HEK293 (cell line): ENCODE data around the gene PIGX.
A peak's percentile ranks its signal among the peaks of the same experiment; 100 is the strongest.
"Not testable (repeated sequence)": the region's sequence is repeated elsewhere in the genome, so short reads cannot be mapped to it uniquely, and the experiment has no call there.

Source experiments
- CTCF ChIA-PET: fragments of 350-600 bp; formaldehyde crosslinking; extraction: SDS; loops from one replicate; lab custom pipeline; 2021; ENCODE audit warnings: antibody characterized with exemption; lab: Yijun Ruan, JAX
- POLR2A ChIA-PET: fragments of 300-600 bp; formaldehyde crosslinking; extraction: SDS; loops from one replicate; lab custom pipeline; 2020; ENCODE audit warnings: antibody characterized with exemption, inconsistent platforms; lab: Yijun Ruan, JAX
- H3K27ac ChIP-seq: fragments of 200-500 bp; sonication (Bioruptor generic); 2 replicates; pipeline ENCODE4 v1.5.1; 2014; ENCODE audit warnings: low read depth, low read length, control low read depth, inconsistent platforms; ENCODE audit errors: extremely low read depth
- H3K36me3 ChIP-seq, 2 experiments: fragments of 200-500 bp in 1 of 2; sonication (Bioruptor generic) in 1 of 2; 1 replicate in 1 of 2; 2 replicates in 1 of 2; pipeline ENCODE4 v1.5.1; 2014 to 2017; ENCODE audit warnings: inconsistent platforms in 2 of 2, low read length in 2 of 2; ENCODE audit not compliant: control insufficient read depth in 2 of 2, insufficient read depth in 1 of 2
- H3K4me1 ChIP-seq: fragments of 200-500 bp; sonication (Bioruptor generic); 2 replicates; pipeline ENCODE4 v1.5.1; 2014; ENCODE audit warnings: mild to moderate bottlenecking, low read length, inconsistent platforms; ENCODE audit not compliant: control insufficient read depth, insufficient read depth
- H3K4me3 ChIP-seq: 2 replicates; pipeline ENCODE4 v1.5.1; 2011; ENCODE audit warnings: low read depth, mild to moderate bottlenecking, control low read depth, low read length, moderate library complexity
- H3K9me3 ChIP-seq: fragments of 200-500 bp; sonication (Bioruptor generic); 2 replicates; pipeline ENCODE4 v1.5.1; 2014; ENCODE audit warnings: low read depth, low read length, inconsistent platforms; ENCODE audit not compliant: control insufficient read depth, insufficient read depth
- BCL11B ChIP-seq: fragments of 450-650 bp; formaldehyde crosslinking; IDR thresholded peaks from 2 replicates; pipeline ENCODE4 v1.5.1; 2016; ENCODE audit warnings: low read depth, missing biosample characterization, missing genetic modification characterization
- HOXD13 ChIP-seq: sonication (generic); formaldehyde crosslinking; IDR thresholded peaks from 2 replicates; pipeline ENCODE4 v1.8.0; 2022; ENCODE audit warnings: missing genetic modification reagents, borderline replicate concordance
- SCRT1 ChIP-seq: fragments of 450-650 bp; formaldehyde crosslinking; IDR thresholded peaks from 2 replicates; pipeline ENCODE4 v1.5.1; 2016; ENCODE audit warnings: missing biosample characterization, missing genetic modification characterization, borderline replicate concordance
- ZBTB44 ChIP-seq: fragments of 450-650 bp; IDR thresholded peaks from 2 replicates; pipeline ENCODE4 v1.5.1; 2018; ENCODE audit warnings: missing biosample characterization, mild to moderate bottlenecking, missing genetic modification characterization
- ZBTB49 ChIP-seq: fragments of 450-650 bp; formaldehyde crosslinking; IDR thresholded peaks from 2 replicates; pipeline ENCODE4 v1.5.1; 2016; ENCODE audit warnings: missing biosample characterization, missing genetic modification characterization, low read depth
- ZNF146 ChIP-seq: fragments of 450-650 bp; formaldehyde crosslinking; IDR thresholded peaks from 2 replicates; pipeline ENCODE4 v1.5.1; 2016; ENCODE audit warnings: missing biosample characterization, missing genetic modification characterization
- ZNF19 ChIP-seq: fragments of 450-650 bp; formaldehyde crosslinking; IDR thresholded peaks from 2 replicates; pipeline ENCODE4; 2016; ENCODE audit warnings: missing biosample characterization, missing genetic modification characterization, low read depth
- ZNF202 ChIP-seq: fragments of 450-650 bp; formaldehyde crosslinking; IDR thresholded peaks from 2 replicates; pipeline ENCODE4 v1.5.1; 2016; ENCODE audit warnings: missing biosample characterization, missing genetic modification characterization, borderline replicate concordance
- ZNF274 ChIP-seq, 2 experiments: fragments of 200-500 bp in 1 of 2; fragments of 450-650 bp in 1 of 2; sonication (Bioruptor generic) in 1 of 2; formaldehyde crosslinking in 1 of 2; IDR thresholded peaks; 2 replicates each; pipeline versions ENCODE4 v1.5.1 to v1.6.1; 2014 to 2016; ENCODE audit warnings: borderline replicate concordance in 1 of 2, inconsistent platforms in 1 of 2, low read length in 1 of 2, missing biosample characterization in 1 of 2, missing genetic modification characterization in 1 of 2
- ZNF341 ChIP-seq: fragments of 450-650 bp; formaldehyde crosslinking; IDR thresholded peaks from 2 replicates; pipeline ENCODE4; 2016; ENCODE audit warnings: low read depth, missing biosample characterization, missing genetic modification characterization
- ZNF398 ChIP-seq: fragments of 450-650 bp; formaldehyde crosslinking; IDR thresholded peaks from 2 replicates; pipeline ENCODE4 v1.5.1; 2017; ENCODE audit warnings: missing biosample characterization, missing genetic modification characterization
- ZNF449 ChIP-seq: fragments of 450-650 bp; formaldehyde crosslinking; IDR thresholded peaks from 2 replicates; pipeline ENCODE4 v1.5.1; 2017; ENCODE audit warnings: missing biosample characterization, mild to moderate bottlenecking, missing genetic modification characterization, moderate library complexity
- ZNF544 ChIP-seq: fragments of 450-650 bp; formaldehyde crosslinking; IDR thresholded peaks from 2 replicates; pipeline ENCODE4 v1.5.0; 2017; ENCODE audit warnings: missing biosample characterization, missing genetic modification characterization
- ZNF558 ChIP-seq: fragments of 450-650 bp; formaldehyde crosslinking; IDR thresholded peaks from 2 replicates; pipeline ENCODE4 v1.5.1; 2016; ENCODE audit warnings: missing biosample characterization, missing genetic modification characterization
- ZNF626 ChIP-seq: fragments of 450-650 bp; sonication (Bioruptor Pico); formaldehyde crosslinking; IDR thresholded peaks from 2 replicates; pipeline ENCODE4 v1.5.1; 2018; ENCODE audit warnings: missing biosample characterization, missing genetic modification characterization, inconsistent platforms
- ZNF654 ChIP-seq: fragments of 450-650 bp; formaldehyde crosslinking; IDR thresholded peaks from 2 replicates; pipeline ENCODE4 v1.5.1; 2016; ENCODE audit warnings: low read depth, missing biosample characterization, missing genetic modification characterization
- ZNF664 ChIP-seq: fragments of 450-650 bp; formaldehyde crosslinking; IDR thresholded peaks from 2 replicates; pipeline ENCODE4 v1.5.1; 2016; ENCODE audit warnings: missing biosample characterization, missing genetic modification characterization

Gene PIGX

GRCh38 chr3:196712514-196713413 is 587 bp downstream of the PIGX start (continued):
- TF ChIP-seq ZNF626 (tag by site-specific recombination) = no peak
- TF ChIP-seq ZNF449 (tag by site-specific recombination) = no peak

- H3K4me1 ChIP-seq, POLR2A ChIA-PET, H3K9me3 ChIP-seq, H3K27ac ChIP-seq, CTCF ChIA-PET, H3K4me3 ChIP-seq: not testable (repeated sequence)
- TF ChIP-seq SCRT1 (tag by site-specific recombination) = 0 out of 2 replicates have a peak, but pooled peaks have one; percentile 1
- peaks cover 11 to 39% of the 10 kb centered on the region in 2 experiments for H3K36me3 ChIP-seq
Measured at GRCh38 chr3:196717162-196717561, 5.0 kb downstream of the PIGX start.

- Histone ChIP-seq H3K4me3 (no peak overlapping the region), H3K27ac (no peak overlapping the region), H3K36me3 (peaks cover 12 to 70% of the 10 kb centered on the region in 2 experiments), H3K9me3 (no peaks in the 10 kb centered on the region), H3K4me1 (no peaks in the 10 kb centered on the region)
- ChIA-PET CTCF (interaction anchor here (1.0 kb wide), 1 partner anchor 36 kb away, joined by 5 read pairs; no protein-coding TSS in a partner anchor), POLR2A (no interaction called here)
- TF ChIP-seq ZNF146 (tag by site-specific recombination) (no peak), ZBTB49 (tag by site-specific recombination) (no peak), ZBTB44 (no peak), ZNF449 (tag by site-specific recombination) (no peak), ZNF202 (tag by site-specific recombination) (no peak), ZNF398 (tag by site-specific recombination) (no peak), ZNF558 (no peak), ZNF274 (IDR thresholded peaks at IDR 0.05; ENCODE audit: low read length) (no peak), ZNF274 (tag by site-specific recombination; IDR thresholded peaks at IDR 0.05; ENCODE audit: borderline replicate concordance) (no peak), ZNF19 (tag by site-specific recombination) (no peak), ZNF664 (no peak), HOXD13 (CRISPR knock-in tag) (no peak), ZNF654 (no peak), ZNF544 (no peak), ZNF341 (no peak), BCL11B (tag by site-specific recombination) (no peak)
Measured at GRCh38 chr3:196721097-196721496, 8.9 kb downstream of the PIGX start.
